Stimulated activated CD8-positive, alpha-beta memory T cell treated with anti-CD3 and anti-CD28 coated beads, Interleukin-15, amount 100 ng/mL, for 48 hours (primary cell): ENCODE results near the gene PRKN.
"Not testable (repeated sequence)": the region's sequence is repeated elsewhere in the genome, so short reads cannot be mapped to it uniquely, and the experiment has no call there.

Experiments
- DNase-seq, 2 donors: peaks; one replicate each; pipeline ENCODE4 v3.0.0-alpha.2; 2020; ENCODE audit warnings: low read depth in 2 of 2

Gene PRKN

DNA sequence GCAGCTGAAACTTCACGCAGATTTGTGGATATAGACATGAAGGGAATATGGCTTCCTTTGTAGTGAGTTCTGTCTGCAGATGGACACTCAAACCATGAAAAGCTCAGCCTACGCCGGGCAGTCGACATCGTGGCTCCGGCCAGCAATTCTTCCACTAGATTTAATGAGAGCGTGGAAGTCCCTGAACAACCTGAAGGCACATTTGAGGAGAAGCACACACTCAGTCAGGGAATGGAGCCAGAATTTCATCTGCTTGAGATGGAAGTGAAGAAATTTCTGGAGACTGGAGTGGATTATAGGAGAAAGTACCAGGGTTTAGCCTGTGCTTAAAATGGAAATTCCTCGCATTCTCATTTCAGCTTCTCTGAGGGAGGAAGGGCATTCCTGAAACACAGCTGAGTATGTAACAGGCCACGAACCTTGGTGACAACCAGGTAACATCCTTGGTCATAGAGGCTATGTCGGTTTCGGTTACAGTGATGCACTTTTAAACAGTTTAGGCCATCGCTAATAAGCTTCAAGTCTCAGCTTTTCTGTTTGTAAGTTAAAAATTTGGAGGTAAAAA, 1373.2 kb downstream of the PRKN start:
- no peak for DNase-seq

- DNase-seq, result no peak
Measured at GRCh38 chr6:161353208-161353613, 1374.4 kb downstream of the PRKN start.

GRCh38 chr6:161351858-161352257, 1375.7 kb downstream of the PRKN start:
- DNase-seq, result no peak

GRCh38 chr6:161349886-161350285, 1377.7 kb downstream of the PRKN start:
- DNase-seq, result no peak

- no peak for DNase-seq
Measured at GRCh38 chr6:161348628-161348994, 1379.0 kb downstream of the PRKN start.

DNA sequence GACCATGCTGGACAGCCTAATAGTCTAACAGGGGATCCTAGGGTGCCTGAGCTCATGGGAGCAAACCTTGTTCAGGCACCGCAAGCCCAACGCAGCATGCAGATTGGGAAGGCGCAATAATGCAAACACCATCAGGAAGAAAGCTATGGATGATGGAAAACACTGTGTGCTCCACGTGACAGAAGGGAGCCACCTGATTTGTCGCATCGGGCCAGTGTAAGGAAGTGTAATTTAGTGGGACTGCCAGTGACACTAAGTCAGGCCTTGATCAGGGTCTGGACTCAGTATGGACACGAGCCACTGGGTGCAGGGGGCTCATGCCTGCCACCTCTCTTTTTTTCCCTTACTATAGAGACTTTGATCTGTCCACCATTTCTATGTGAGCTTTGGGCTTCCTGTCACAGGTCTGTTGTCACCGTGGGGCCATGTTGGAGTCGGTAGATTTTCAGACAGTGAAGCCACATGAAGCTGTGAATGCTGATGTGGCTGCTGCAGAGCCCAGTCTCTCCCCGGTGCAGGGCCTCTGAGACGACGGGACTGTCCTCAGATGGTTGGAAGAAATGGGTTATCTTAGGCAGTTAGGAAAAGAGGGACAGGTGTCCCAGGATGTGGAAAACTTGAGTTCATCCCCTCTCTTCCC, 1379.5 kb downstream of the PRKN start:
- no peak for DNase-seq

DNA sequence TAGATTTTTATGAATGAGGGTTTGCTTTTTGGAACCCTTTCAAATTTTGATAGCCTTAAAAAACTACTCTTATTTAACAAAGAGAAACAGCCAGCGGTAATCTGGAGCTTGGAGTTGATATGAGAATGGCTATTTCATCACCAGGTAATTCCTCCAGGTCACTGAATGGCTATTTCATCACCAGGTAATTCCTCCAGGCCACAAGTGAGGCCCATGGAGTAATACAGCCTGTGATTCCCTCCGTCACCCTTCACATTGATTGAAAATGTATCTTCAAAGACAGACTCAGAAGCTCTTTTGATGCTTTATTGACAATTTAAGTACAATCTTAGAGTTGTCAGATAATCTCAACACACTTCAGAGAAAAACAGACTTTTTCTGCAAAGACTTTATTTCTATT, 1380.4 kb downstream of the PRKN start:
- no peak for DNase-seq

DNA sequence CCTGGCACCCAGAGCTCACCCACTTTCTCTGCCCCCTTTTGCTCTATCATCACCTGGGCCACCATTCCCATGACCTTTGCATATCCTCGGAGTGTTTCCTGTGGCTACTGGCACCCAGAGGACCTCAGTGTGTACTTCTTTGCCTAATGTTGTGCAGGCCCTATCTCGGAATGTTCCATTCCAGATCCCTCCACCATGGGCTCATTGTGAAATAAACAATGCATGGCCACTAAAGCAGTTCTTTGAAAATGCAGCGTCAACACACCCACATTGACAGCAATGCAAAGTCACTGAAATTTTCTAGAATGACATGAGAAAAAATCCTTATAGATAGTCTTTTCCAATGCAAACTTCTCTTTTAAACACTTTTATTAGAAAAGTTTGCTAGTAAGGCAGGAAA, 1380.8 kb downstream of the PRKN start:
- no peak for DNase-seq

GRCh38 chr6:161344626-161345025, 1382.9 kb downstream of the PRKN start:
- DNase-seq, result no peak

GRCh38 chr6:161342039-161342438, 1385.5 kb downstream of the PRKN start:
- DNase-seq, result no peak

DNA sequence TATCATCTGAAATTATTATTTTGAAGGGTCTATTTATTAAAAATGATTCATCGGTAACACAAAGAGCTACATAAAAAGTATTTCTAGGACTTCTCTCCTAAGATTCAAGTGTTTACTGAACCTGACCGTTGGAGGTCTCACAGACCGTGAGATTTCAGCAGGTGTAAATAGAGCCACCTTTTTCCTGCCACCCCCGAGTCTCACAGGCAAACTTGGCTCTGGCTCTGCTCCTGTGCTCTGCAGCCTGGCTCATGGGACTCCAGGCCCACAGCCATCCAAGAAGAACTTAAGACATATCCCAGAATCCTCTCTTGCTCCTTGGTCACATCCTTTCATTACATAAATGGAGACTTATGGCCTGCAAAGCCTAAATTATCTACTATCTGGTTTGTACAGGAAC, 1385.9 kb downstream of the PRKN start:
- no peak for DNase-seq

- no peak for DNase-seq
Measured at GRCh38 chr6:161338015-161338414, 1389.6 kb downstream of the PRKN start.

- no peak for DNase-seq
Measured at GRCh38 chr6:161336479-161336878, 1391.1 kb downstream of the PRKN start.

DNA sequence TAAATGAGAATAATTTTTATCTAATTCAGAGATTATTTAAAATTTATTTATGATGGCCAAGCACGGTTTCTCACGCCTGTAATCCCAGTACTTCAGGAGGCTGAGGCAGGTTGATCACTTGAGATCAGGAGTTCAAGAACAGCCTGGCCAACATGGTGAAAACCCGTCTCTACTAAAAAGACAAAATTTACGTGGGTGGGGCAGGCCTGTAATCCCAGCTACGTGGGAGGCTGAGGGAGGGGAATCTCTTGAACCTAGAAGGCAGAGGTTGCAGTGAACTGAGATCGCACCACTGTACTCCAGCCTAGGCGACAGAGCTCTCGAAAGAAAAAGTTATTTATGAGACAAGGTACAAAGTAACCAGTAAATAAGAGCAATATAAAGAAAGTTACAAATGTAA, 1394.2 kb downstream of the PRKN start:
- DNase-seq, result no peak

DNA sequence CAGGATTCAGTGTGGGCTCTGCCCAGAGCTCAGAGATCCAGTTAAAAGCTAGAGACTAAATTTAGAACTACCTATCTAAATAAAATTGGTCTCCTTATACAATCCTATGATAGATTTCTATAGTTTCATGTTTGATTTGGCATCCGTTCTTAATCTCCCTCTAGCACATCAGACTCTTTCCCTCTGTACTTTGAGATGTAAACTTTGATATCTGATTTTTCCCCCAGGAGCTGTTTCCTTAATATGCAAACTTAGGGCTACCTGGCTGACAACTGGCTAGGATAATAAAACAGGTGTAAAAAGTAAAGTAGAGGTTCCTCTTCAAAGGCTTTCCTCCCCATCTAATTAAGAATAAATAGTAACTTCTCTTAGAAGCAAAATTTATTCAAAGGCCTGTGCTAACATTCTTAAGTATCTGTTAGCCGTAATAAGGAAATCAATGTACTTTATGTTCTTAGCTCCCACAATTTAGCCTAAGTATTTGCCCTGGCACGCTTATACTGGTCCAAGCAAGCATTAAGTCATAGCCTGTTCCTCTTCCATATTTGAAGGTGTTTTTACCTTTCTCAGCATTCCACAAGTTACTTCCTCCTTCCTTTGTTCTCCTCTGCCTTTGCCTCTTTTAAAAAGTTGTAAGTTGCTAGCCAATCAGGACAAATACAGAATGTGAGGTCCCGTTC, 1396.0 kb downstream of the PRKN start:
- DNase-seq, result not testable (repeated sequence)

DNA sequence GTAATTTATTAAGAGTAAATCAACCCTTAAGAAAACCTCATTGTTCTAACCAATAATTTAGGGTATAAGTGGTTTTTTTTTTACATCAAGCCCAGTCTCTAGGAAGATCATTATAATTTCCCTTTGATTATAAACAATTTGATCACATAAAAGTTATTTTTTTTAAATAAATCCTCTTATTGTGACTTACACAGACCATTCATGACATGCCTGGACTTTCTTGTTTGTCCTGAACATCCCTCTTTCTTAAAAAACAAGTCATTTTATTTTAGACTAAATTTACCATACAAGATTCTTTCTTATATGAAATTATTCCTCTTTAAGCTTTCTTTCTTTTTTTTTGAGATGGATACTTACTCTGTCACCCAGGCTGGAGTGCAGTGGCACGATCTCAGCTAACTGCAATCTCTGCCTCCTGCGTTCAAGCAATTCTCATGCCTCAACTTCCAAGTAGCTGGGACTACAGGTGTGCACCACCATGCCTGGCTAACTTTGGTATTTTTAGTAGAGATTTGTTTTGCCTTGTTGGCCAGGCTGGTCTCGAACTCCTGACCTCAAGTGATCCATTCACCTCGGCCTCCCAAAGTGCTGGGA, 1400.1 kb downstream of the PRKN start:
- no peak for DNase-seq

DNA sequence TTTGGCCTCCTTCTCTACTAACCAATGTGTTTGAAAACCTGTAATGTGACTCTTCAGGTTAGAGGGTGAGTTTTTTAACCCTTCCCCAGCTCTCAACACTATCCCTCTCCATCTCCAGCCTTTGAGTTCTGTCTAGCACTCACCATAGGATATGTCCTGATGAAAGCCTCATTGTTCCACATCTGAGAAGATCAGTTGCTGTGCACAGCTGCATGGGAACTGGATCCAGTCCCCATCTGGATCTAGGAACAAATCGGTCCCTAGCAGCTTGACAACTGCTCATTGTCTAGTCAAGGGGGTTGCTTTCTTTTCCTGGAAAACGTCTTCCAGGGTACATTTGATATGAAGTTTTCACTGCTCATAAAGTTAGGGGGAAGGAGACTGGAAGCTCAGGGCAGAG, 1408.3 kb downstream of the PRKN start:
- no peak for DNase-seq

DNA sequence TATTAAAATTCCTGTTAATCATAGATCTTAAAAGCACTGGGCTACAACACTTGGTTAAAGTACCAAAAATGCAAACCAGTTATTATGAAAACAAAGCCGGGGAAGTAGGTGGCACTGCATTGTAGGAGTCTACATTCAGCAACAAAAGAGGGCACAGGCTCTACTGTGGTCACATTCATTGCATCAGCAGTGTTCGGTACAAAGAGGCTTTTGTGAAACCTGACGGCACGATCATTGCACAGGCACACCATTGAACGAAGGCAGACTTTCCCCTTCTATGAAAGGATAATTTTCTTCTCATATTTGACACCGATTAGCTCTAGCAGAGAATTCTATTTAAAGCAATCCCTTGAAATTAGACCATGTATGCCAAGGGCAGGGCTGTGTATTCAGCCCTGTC, 1409.1 kb downstream of the PRKN start:
- DNase-seq, result no peak

DNA sequence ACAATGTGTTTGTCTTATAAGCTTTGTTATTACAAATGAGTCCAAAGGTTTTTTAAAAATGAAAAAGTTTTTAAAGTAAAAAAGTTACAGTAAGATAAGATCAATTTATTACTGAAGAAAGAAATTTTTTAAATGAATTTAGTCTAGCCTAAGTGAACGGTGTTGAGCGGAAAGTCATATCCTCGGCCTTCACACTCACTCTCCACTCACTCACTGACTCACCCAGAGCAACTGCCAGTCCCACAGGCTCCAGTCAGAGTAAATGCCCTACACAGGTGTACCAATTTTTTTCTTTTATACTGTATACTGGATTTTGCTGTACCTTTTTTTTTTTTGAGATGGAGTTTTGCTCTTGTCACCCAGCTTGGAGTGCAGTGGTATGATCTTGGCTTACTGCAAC, 1411.0 kb downstream of the PRKN start:
- no peak for DNase-seq

- DNase-seq, result not testable (repeated sequence)
Measured at GRCh38 chr6:161315246-161315917, 1412.2 kb downstream of the PRKN start.

DNA sequence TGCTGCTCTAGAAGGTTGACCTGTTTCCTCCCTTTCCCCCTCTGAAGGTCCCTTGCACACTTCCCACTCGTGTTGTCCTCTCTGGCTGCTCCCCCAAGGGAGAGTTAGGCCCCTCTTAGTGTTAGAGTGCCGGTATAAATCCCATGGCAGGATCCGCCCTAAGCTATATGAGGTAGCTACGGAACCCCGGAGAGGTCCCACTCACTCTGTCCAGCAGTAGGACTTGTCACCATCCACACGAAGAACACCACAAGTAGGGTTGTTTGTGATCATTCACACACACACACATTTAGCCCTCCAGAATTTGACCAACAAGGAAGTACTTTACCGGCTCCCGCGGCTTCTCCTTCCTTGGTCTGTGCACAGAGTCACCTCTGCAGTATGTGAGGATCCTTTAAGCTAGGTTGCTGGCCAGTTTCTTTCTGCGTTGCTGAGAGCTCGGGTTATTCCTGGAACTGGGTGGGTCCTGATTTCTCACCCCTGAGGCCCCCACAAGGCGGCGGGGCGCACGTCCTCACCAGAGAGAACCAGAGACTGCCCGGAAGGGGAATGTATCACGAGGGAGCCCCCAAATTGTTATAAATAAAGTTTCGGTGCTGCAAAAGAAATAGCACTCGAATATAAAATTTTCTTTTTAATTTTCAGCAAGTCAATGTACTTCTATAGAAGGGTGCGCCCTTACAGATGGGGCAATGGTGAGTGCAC, 1412.9 kb downstream of the PRKN start:
- not testable (repeated sequence) for DNase-seq

GRCh38 chr6:161313940-161314509, 1413.5 kb downstream of the PRKN start:
- no peak for DNase-seq
